GM18870 (cell line): Measurements from ENCODE around the gene SPIRE1.

Experiments used
- ATAC-seq: cut with Tn5 transposase; IDR thresholded peaks from one replicate; pipeline ENCODE4 v1.9.1; 2021; ENCODE audit warnings: moderate library complexity; ENCODE audit not compliant: unreplicated experiment

SPIRE1 gene

DNA sequence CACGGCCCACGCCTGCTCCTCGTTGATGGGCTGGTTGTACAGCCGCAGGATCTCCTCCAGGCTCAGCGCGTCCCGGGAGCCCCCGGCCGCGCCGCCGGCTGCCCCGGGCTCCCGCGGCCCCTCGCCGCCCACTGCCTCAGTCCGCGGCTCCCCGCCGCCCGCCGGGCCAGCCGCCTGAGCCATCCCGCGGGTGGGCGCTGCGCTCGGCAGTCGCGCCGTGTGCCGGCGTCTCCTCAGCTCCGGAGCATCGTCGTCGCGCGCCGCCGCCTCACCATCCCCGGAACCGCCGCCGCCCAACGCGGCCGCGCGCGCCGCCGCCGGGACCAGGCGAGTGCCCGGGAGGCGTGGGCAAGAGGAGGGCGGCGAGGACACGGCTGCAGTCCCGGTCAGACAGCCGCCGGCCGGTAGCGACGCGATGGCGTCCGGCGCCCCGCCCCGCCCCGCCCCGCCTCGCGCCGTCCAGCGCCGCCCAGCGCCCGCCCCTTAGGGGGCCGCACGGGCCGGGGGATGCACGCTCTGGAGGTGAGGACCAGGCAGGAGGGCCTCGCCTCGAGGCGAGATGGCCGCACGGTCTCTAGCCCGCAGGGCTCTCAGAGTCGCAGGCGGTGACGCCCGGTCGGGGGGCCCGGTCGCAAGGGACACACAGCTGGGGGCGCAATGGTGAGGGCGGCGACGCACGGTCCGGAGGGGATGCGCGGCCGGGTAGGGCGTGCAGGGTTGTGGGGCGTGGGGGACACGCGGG lies at the start of gene SPIRE1:
SPIRE1 (minus strand) TSS at position 424 of the 742 bp plus-strand sequence; CDS start at position 183, 241 bp downstream.
- ATAC-seq, result no peak

- ATAC-seq, result no peak
These were observed 45.8 kb upstream of the SPIRE1 start for GRCh38 chr18:12703664-12704063.

DNA sequence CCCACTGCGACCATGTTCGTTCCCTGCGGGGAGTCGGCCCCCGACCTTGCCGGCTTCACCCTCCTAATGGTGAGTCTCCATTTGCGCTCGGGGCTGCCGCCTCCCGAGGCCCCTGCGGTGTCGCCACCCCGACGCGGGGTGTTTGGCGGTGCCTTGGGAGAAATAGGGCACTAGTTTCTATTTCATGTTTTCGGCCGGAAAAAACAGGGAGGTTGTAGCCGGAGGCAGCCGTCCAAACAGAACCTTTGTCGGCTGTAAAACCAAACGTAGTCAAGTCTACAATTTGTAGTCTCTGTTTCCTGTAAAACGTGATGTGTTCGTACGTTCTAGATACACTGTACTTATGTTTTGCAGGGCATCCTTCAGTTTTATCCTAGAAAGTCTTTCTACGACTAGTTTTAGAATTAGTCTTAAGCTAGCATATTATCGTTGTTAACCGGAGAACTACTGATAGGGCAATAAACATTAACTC lies 45.2 kb upstream of the SPIRE1 start:
- ATAC-seq, result no peak

DNA sequence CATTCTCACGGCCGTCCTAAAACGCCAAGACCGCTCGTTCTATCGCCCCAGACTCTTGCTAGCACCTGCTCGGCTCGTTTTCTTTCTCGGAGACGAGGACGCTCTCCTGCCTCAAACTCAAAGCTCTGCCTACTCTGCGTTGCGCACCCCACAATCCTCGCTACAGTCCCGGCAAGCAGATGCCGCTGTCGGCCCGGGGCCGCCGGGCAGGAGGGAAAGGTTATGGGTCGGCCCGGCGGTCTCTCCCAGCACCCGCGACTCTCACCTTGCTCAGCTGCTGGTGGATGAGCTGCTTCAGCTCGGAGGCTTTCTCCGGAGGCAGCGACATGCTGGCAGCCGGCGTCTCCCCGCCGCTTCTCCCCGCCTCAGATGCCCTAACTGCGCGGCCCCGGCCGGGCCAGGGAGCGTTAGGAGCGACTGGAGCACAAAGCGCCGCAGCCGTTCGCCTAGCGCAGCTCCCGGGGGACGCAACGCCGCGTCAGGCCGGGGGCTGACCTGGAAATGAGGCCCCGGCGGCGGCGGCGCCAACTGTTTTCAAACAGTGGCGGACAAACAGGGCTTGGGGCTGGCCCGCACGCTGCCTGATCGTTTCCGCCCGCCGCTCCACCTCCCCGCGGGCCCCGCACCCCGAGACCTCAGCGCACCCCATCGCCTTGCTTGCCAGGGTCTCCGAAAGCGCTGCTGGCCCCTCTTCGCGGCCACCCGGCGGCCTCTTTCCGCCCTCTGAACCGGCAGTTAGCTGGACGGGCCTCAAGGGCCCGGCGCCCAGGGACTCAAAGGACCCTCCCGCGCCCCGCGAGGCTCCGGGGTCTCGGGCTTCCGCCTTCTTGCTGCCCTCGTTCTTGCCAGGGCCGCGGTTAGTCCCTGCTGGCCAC lies 44.6 kb upstream of the SPIRE1 start, which contains the start of the genes CEP76 and PSMG2:
CEP76 (minus strand) TSS at position 503 of the 875 bp plus-strand sequence; CDS start at position 328, 175 bp downstream.
PSMG2 (plus strand) TSS at position 822 of the 875 bp plus-strand sequence. CDS start 66 bp downstream, outside the sequence.
- peak; percentile 53 for ATAC-seq

DNA sequence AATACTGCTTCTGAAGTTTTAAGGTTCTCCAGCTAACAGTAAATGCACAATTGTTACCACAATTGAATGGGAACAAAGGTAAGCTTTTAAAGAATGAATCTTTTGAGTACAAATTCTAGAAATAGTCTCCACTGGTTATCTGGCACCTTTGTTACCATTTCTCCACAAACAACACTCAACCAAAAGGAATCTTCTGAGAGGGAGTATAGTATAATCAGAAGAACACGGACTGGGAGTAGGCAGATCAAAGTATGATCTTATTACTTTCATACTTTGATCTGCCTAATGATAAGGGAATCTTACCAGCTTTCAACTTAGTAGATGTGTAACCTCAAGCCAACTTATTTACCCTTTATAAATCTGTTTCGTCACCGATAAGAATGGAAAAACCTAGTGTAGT lies 43.3 kb upstream of the SPIRE1 start:
- no peak for ATAC-seq

- no peak for ATAC-seq
These were observed 41.8 kb upstream of the SPIRE1 start for GRCh38 chr18:12699747-12700146.

DNA sequence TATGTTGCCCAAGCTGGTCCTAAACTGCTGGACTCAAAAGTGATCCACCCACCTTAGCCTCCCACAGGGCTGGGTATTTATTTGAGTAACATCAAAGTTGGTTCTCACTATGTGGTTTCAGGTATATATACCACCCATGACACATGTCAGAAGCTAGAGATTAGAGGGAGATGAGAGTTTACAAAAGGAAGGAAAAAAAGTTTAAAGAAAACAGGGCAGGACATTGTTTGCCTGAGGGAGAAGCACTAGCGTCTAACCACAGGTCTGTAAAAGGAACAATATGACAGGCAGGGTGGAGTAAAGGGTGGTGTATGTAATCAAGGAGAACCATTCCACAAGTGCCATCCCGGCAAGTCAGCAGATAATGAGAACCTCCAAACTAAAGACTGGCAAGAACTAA lies 36.1 kb upstream of the SPIRE1 start:
- no peak for ATAC-seq

DNA sequence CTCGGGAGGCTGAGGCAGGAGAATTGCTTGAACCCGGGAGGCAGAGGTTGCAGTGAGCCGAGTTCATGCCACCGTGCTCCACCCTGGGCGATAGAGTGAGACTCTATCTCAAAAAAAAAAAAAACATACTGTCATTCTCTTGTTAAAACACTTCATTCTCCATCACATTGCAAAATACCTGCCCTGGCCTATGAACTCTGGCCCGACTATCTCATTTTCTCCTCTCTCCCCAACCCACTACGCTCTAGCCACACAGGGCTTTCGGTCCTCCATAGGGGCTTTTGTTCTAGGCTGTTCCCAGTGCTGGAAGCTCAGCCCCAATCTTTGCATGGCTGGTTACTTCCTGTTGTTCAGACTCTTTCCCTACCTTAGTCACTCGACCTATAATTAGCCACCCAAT lies 34.3 kb upstream of the SPIRE1 start:
- ATAC-seq, result no peak

DNA sequence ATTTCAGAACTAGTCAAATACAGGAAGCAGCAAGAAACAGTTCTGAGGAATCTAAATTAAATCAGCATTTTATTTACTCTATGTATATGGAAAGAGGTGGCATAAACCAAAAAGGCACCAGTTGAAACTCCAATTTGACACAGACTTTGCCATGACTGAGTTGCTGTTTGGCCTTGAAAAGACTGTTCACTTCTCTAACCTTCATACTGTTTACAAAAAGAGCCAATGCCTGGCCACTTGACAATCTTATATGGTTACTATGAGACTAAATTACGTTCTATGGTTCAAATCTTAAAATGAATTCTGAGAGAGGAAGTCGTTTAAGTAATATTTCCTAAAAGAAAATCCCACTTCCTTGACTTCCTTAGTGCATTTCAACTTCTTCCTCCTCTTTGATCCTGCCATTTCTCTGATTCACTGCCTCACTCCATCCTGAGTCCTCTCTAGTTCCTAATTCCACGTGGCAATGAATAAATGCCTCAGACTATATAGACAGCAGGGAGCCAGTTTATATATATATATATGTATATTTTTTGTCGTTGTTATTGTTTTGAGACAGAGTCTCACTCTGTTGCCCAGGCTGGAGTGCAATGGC lies 31.4 kb upstream of the SPIRE1 start:
- ATAC-seq, result no peak

DNA sequence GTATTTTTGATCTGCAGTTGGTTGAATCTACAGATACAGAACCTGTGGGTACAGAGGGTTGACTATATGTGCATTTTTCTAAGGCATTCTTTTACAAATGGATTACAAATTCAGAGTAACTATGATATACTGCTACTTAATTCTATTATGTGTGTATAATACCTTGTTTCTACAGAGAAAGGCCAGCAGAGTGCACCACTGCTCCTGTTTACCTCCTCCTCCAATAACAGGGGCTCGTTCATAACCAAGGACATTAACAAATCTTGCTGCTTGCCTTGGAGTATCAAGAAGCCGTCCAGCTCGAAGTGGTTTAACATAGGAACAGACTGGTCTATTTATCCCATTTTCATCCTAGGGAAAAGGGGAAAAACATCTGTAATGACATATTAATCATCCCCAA lies 28.2 kb upstream of the SPIRE1 start:
- ATAC-seq, result no peak

DNA sequence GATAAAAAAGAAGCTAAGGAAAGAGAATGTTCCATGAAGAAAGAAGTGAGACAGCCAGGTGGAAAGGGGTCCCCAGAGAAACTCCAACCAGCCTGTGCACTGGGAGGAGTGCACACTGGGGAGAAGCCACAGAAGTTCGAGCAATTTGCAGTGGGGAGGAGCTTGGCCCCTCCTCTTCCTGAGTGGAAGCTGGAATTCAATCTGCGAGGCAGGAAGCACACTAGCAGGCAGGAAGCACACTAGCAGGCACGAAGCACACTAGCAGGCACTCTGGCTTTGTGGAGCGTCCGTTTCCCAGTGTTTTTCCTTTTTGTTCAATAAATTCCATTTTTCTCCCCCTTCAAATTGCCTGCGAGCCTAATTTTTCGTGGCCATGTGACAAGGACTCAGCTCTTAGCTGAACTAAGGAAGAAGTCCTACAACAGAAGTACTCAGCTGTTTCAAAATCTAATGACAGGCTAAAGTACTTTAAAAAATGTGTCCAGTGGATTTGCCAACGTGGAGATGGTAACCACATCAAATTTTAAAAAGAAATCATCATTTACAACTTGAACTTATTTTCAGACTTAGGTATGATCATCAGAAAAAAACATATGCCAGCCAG lies 21.4 kb upstream of the SPIRE1 start:
- no peak for ATAC-seq

DNA sequence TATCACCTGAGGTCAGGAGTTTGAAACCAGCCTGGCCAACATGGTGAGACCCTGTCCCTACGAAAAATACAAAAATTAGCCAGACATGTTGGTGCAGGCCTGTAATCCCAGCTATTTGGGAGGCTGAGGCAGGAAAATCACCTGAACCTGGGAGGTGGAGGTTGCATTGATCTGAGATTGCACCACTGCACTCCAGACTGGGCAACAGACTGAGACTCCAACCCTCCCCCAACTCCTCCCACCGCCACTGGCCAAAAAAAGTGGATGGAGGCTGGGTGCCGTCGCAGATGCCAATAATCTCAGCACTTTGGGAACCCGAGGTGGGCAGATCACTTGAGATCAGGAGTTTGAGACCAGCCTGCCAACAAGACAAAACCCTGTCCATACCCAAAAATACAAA lies 10.1 kb upstream of the SPIRE1 start:
- no peak for ATAC-seq

- ATAC-seq, result no peak
These were observed 2.1 kb upstream of the SPIRE1 start for GRCh38 chr18:12659904-12660605.

- no peak for ATAC-seq
These were observed 675 bp upstream of the SPIRE1 start for GRCh38 chr18:12658426-12659138.

GRCh38 chr18:12656938-12657683 lies 796 bp downstream of the SPIRE1 start:
- ATAC-seq, result no peak

DNA sequence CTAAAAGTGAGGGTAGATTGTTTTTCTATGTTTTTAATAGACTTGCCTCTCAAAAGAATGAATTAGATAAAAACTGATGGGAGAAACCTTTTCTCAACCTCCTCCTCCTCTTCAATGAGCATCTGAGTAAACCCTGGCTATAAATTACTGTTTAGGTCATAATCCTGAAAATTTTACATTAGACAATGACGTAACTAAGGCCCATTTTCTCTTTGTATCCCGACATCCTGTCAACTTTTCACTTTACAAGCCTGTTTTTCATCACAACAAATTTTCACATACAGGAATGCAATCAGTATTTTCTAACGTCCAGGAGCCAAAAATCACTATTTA lies 1.3 kb downstream of the SPIRE1 start:
- no peak for ATAC-seq

GRCh38 chr18:12654971-12655370 lies 2.9 kb downstream of the SPIRE1 start:
- ATAC-seq, result no peak

GRCh38 chr18:12652861-12653401 lies 5.0 kb downstream of the SPIRE1 start:
- no peak for ATAC-seq

DNA sequence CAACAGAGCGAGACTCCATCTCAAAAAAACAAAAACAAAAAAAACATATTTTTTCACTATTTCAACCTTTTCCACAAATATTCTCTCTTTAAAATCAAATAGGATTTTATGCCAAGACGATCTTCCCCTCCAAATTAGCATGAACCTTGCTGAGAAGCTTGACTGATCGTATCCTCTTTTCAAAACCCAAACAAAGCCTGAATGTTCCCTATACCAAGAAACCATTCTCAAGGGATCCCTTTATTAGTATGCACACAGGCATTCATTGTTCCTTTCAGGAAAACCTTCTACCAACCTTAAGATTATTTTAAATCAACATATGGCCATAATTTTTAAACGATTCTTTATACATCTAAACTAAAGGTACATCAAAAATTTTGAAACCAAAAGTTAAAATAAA lies 6.3 kb downstream of the SPIRE1 start:
- ATAC-seq, result no peak
